SU-DHL-6 (cell line): ENCODE results near the gene L3MBTL4.

Experiments used
- CTCF ChIP-seq: fragments of 200-600 bp; sonication (generic); IDR thresholded peaks from one replicate; pipeline ENCODE4 v1.5.1; 2017; ENCODE audit warnings: antibody characterized with exemption, mild to moderate bottlenecking, low read length, moderate library complexity; ENCODE audit not compliant: insufficient read depth, poor library complexity, severe bottlenecking
- EZH2phosphoT487 ChIP-seq: fragments of 200-600 bp; sonication (generic), shearing (Covaris generic); conservative IDR thresholded peaks from 2 replicates; pipeline ENCODE4 v1.6.1; 2018; ENCODE audit warnings: mild to moderate bottlenecking, antibody characterized with exemption, low read length, moderate library complexity, mixed read lengths

- TF ChIP-seq CTCF: no peak
- no peak for TF ChIP-seq EZH2phosphoT487
Observed at GRCh38 chr18:5941890-5942289, 472.8 kb downstream of the L3MBTL4 start.
